Measurements from ENCODE around the gene SCYL1.

The SCYL1 gene

GRCh38 chr11:65576232-65576866, 51.5 kb downstream of the SCYL1 start:
- H3K4me3 ChIP-seq (ENCODE audit: low read depth, low read length) = peak overlapping the region; percentile 48
- in situ Hi-C loops (cut with HindIII; ENCODE audit: low sequenced_read_pairs) = no loop called here
- no peak for TF ChIP-seq CTCF (IDR thresholded peaks at IDR 0.05; ENCODE audit: low read depth, low read length, missing control alignments)
- no peak for DNase-seq (ENCODE audit: low read depth)

GRCh38 chr11:65576867-65577755, 52.2 kb downstream of the SCYL1 start:
- H3K4me3 ChIP-seq (ENCODE audit: low read depth, low read length) = peak overlapping the region; percentile 48
- DNase-seq (ENCODE audit: low read depth) = no peak
- no peak for TF ChIP-seq CTCF (IDR thresholded peaks at IDR 0.05; ENCODE audit: low read depth, low read length, missing control alignments)
- in situ Hi-C loops (cut with HindIII; ENCODE audit: low sequenced_read_pairs) = no loop called here

- peak overlapping the region; percentile 48 for H3K4me3 ChIP-seq (ENCODE audit: low read depth, low read length)
- no peak for DNase-seq (ENCODE audit: low read depth)
Measured at GRCh38 chr11:65577756-65578109, 52.9 kb downstream of the SCYL1 start.

GRCh38 chr11:65578134-65578533, 53.3 kb downstream of the SCYL1 start:
- in situ Hi-C loops (cut with HindIII; ENCODE audit: low sequenced_read_pairs) = no loop called here
- TF ChIP-seq CTCF (IDR thresholded peaks at IDR 0.05; ENCODE audit: low read depth, low read length, missing control alignments) = no peak
- DNase-seq (ENCODE audit: low read depth) = no peak
- H3K4me3 ChIP-seq (ENCODE audit: low read depth, low read length) = no peak overlapping the region

More at GRCh38 chr11:65577756-65578109, 52.9 kb downstream of the SCYL1 start:
- no peak for TF ChIP-seq CTCF (IDR thresholded peaks at IDR 0.05; ENCODE audit: low read depth, low read length, missing control alignments)
- in situ Hi-C loops (cut with HindIII; ENCODE audit: low sequenced_read_pairs) = no loop called here

GRCh38 chr11:65578667-65579066, 53.8 kb downstream of the SCYL1 start:
- no peak for TF ChIP-seq CTCF (IDR thresholded peaks at IDR 0.05; ENCODE audit: low read depth, low read length, missing control alignments)
- no peak for DNase-seq (ENCODE audit: low read depth)
- no peak overlapping the region for H3K4me3 ChIP-seq (ENCODE audit: low read depth, low read length)
- in situ Hi-C loops (cut with HindIII; ENCODE audit: low sequenced_read_pairs) = no loop called here

GRCh38 chr11:65579291-65579690, 54.4 kb downstream of the SCYL1 start:
- no peak for DNase-seq (ENCODE audit: low read depth)
- TF ChIP-seq CTCF (IDR thresholded peaks at IDR 0.05; ENCODE audit: low read depth, low read length, missing control alignments) = no peak
- in situ Hi-C loops (cut with HindIII; ENCODE audit: low sequenced_read_pairs) = no loop called here
- H3K4me3 ChIP-seq (ENCODE audit: low read depth, low read length) = no peak overlapping the region

All from astrocyte of the cerebellum (primary cell).